WTC11 (cell line): Measurements from ENCODE around the gene RCOR3.

Source experiments
- ELF4 ChIP-seq: sonication (generic); formaldehyde crosslinking; IDR thresholded peaks from 2 replicates; pipeline ENCODE4 v1.8.1; 2022; ENCODE audit warnings: low read depth, mild to moderate bottlenecking, moderate library complexity, missing genetic modification reagents
- ERG ChIP-seq: fragments of 250-450 bp; sonication (Bioruptor Pico); IDR thresholded peaks from 2 replicates; pipeline ENCODE4 v1.8.0; 2021; ENCODE audit warnings: mild to moderate bottlenecking
- ETV6 ChIP-seq: sonication (generic); formaldehyde crosslinking; IDR thresholded peaks from 2 replicates; pipeline ENCODE4 v1.8.1; 2022; ENCODE audit warnings: mild to moderate bottlenecking, missing genetic modification reagents
- GABPB1 ChIP-seq: sonication (generic); formaldehyde crosslinking; IDR thresholded peaks from 2 replicates; pipeline ENCODE4 v1.8.1; 2023; ENCODE audit warnings: mild to moderate bottlenecking, missing genetic modification reagents
- USF1 ChIP-seq: sonication (generic); formaldehyde crosslinking; IDR thresholded peaks from 2 replicates; pipeline ENCODE4 v1.8.0; 2022; ENCODE audit warnings: mild to moderate bottlenecking, missing genetic modification reagents
- ZNF512 ChIP-seq: sonication (generic); formaldehyde crosslinking; IDR thresholded peaks from 2 replicates; pipeline ENCODE4 v1.8.1; 2022; ENCODE audit warnings: missing genetic modification reagents, borderline replicate concordance
- TF ChIP-seq, protein P1 (sequence below): fragments of 200-600 bp; IDR thresholded peaks from 2 replicates; pipeline ENCODE4 v1.8.0; 2022; ENCODE audit warnings: antibody characterized with exemption
- TF ChIP-seq, protein P2 (sequence below): sonication (generic); formaldehyde crosslinking; IDR thresholded peaks from 2 replicates; pipeline ENCODE4 v1.8.0; 2022; ENCODE audit warnings: mild to moderate bottlenecking, missing genetic modification reagents
- TF ChIP-seq, protein P3 (sequence below): sonication (generic); formaldehyde crosslinking; IDR thresholded peaks from 2 replicates; pipeline ENCODE4 v1.8.0; 2023; ENCODE audit warnings: missing genetic modification reagents

- TF ChIP-seq ERG (no peak), ELF4 (CRISPR knock-in tag) (no peak), USF1 (no peak), GABPB1 (CRISPR knock-in tag) (no peak), ZNF512 (no peak), ETV6 (CRISPR knock-in tag) (no peak)
- TF ChIP-seq, protein P1, sequence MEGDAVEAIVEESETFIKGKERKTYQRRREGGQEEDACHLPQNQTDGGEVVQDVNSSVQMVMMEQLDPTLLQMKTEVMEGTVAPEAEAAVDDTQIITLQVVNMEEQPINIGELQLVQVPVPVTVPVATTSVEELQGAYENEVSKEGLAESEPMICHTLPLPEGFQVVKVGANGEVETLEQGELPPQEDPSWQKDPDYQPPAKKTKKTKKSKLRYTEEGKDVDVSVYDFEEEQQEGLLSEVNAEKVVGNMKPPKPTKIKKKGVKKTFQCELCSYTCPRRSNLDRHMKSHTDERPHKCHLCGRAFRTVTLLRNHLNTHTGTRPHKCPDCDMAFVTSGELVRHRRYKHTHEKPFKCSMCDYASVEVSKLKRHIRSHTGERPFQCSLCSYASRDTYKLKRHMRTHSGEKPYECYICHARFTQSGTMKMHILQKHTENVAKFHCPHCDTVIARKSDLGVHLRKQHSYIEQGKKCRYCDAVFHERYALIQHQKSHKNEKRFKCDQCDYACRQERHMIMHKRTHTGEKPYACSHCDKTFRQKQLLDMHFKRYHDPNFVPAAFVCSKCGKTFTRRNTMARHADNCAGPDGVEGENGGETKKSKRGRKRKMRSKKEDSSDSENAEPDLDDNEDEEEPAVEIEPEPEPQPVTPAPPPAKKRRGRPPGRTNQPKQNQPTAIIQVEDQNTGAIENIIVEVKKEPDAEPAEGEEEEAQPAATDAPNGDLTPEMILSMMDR = no peak
- TF ChIP-seq, protein P2, sequence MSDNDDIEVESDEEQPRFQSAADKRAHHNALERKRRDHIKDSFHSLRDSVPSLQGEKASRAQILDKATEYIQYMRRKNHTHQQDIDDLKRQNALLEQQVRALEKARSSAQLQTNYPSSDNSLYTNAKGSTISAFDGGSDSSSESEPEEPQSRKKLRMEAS (CRISPR knock-in tag) = no peak
- TF ChIP-seq, protein P3, sequence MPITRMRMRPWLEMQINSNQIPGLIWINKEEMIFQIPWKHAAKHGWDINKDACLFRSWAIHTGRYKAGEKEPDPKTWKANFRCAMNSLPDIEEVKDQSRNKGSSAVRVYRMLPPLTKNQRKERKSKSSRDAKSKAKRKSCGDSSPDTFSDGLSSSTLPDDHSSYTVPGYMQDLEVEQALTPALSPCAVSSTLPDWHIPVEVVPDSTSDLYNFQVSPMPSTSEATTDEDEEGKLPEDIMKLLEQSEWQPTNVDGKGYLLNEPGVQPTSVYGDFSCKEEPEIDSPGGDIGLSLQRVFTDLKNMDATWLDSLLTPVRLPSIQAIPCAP (CRISPR knock-in tag) = no peak
Observed at GRCh38 chr1:211340622-211341507, 81.7 kb downstream of the RCOR3 start.
